Fibroblast of lung (primary cell): ENCODE results near the gene BAZ1A.

Source experiments
- CTCF ChIP-seq, 2 donors: IDR thresholded peaks in 1 of 2; conservative IDR thresholded peaks in 1 of 2; 1 replicate in 1 of 2; 2 replicates in 1 of 2; pipeline ENCODE4 v1.5.1; 2011 to 2012; ENCODE audit warnings: low read length in 2 of 2, control low read depth in 1 of 2, inconsistent platforms in 1 of 2, low read depth in 1 of 2, mild to moderate bottlenecking in 1 of 2
- EZH2 ChIP-seq: IDR thresholded peaks from 2 replicates; pipeline ENCODE4 v1.5.1; 2012; ENCODE audit warnings: low read length, control low read depth, mild to moderate bottlenecking; ENCODE audit errors: missing control alignments

- TF ChIP-seq CTCF (conservative IDR thresholded peaks at IDR 0.05 in 1 of 2, IDR thresholded peaks at IDR 0.05 in 1 of 2; ENCODE audit: low read depth in 1 of 2, low read length in 2 of 2) (no peak), EZH2 (no peak)
Observed at GRCh38 chr14:34775342-34775741, 99.8 kb downstream of the BAZ1A start.
